GM18858 (cell line): Measurements from ENCODE around the gene GART.
A peak's percentile ranks its signal among the peaks of the same experiment; 100 is the strongest.
"Not testable (repeated sequence)": the region's sequence is repeated elsewhere in the genome, so short reads cannot be mapped to it uniquely, and the experiment has no call there.

ENCODE experiments used
- ATAC-seq: cut with Tn5 transposase; IDR thresholded peaks from one replicate; pipeline ENCODE4 v1.9.1; 2021; ENCODE audit not compliant: unreplicated experiment

The GART gene

DNA sequence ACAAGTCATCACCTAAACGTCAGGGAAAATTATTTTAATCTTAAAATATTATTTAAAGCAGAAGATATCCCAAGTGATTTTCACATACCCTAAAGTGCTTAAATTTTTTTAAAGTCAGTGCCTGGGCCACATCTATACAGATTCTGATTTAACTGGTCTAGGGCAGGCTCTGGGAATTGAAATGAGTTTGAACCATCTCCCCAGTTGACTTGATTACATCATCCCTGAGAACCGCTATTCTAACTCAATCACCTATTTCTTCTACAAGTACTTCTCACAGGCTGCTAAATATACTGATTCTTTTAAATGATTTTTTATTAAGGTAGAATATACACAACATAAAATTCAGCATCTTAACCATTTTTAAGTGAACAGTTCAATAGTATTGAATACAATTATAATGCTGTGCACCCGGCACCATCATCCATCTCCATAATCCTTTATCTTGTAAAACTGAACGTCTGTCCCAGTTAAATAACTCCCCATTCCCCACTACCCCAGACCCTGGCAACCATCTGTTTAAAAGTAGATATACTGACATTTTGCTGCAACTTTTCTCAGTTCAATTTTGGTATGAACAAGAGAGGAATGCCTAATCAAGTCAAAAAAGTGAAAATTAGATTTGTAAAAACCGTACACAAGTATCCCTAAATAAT lies 19.5 kb downstream of the GART start:
- ATAC-seq = no peak

DNA sequence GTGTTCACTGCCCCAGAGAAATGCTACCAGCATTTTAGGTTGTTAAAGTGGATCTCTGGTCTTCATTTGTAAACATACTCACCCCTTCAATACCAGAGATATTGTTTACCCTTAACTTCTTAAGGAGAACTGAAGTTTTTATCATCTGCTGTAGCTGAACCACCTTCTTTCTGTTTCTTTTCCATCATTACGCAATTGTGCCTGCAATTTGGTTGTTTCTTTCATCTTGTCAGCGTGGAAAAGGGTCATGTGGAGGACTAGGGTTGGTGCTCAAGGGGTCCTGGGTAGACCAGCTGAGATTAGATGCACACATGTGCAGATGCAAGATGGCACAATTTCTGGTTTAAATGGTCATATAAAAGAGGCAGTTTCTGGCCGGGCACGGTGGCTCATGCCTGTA lies 23.0 kb downstream of the GART start:
- no peak for ATAC-seq

DNA sequence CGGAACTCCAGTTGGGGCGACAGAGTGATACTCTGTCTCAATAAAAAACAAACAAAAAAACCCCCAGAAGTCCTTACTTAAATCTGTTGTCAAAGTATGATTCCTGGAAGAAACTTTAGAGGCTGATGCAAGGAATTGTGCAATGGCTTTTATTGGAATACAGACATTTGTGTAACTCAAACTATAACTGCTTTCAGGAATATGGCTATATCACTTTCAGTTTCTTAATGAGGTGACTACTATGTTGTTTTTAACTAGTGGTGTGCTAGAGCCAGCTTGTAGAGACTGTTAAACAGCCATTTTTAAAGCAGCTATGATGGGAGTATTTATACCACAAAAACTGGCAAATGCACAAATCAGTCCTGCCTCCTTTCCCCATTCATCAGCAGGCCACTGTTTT lies 27.7 kb downstream of the GART start:
- no peak for ATAC-seq

DNA sequence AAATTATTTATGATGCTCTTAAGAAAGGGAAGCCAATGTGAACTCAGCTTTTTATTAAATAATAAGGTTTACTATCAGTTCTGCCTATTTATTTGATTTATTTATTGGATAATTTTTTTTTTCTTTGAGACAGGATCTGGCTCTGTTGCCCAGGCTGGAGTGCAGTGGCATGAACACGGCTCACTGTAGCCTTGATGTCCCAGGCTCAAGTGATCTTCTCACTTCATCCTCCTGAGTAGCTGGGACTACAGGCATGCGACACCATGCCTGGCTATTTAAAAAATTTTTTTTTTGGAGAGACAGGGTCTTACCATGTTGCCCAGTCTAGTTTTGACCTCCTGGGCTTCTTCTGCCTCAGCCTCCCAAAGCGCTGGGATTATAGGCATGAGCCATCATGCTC lies 29.4 kb downstream of the GART start:
- ATAC-seq = no peak

DNA sequence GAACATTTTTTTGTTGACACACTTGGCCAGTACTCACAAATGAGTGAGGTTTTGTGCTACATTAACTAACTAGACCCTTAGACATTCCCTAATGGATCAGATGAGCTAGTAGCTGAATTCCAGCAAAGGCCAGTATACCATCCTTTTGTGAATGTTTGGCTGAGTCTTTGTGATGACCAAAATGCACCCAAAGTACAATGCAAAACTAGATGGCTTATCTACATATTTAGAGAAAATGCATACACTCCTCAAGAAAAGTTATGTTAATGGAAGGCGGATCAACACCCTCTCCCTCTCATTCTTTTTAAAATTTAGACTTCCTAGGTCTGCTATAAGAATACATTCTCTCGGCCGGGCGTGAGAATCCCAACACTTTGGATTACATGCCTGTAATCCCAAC lies 30.3 kb downstream of the GART start:
- ATAC-seq = no peak

DNA sequence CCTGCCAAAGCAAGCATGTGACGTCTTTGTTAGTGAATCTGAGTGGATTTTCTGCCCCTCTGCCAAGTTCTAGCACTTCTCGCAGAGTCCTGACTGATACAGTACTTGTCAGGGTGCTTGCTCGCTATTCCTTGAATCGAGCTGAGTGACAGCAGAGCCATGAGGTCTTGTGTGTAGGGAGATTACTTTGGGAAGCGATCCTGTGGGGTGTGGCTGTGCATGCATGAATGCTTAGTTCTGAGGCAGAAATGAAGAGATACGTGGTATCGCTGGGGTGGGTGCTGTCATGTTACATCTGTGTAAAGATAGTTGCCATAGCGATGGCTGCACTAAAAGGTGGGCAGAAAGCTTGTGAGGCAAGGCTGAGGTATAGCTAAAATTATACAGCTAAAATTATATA lies 31.1 kb downstream of the GART start:
- no peak for ATAC-seq

DNA sequence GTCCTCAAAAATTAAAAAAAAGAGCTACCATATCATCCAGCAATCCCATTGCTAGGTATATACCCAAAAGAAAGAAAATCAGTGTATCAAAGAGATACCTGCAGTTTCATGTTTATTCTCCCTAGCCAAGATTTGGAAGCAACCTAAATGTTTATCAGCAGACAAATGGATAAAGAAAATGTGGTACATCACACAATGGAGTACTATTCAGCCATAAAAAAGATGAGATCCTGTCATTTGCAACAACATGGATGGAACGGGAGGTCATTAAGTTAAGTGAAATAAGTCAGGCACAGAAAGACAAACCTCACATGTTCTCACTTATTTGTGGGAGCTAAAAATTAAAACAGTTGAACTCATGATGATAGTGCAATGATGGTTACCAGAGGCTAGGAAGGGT lies 34.9 kb downstream of the GART start:
- ATAC-seq = not testable (repeated sequence)

DNA sequence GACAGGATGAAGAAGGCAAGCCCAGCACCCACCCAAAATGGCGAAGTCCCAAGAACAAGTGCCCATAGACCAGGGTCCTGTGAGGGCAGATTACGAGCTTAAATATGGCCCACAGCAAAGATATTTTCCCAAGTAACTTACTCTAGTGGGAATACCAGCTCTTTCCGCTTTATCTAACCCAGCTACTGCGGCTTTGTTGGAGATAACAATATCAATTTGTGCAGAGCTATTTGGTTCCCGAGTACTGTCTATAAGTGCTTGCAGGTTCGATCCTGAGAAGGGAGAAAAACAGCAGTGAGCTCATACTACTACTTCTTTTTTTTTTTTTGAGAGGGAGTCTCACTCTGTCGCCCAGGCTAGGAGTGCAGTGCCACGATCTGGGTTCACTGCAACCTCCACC lies 36.1 kb downstream of the GART start:
- no peak for ATAC-seq

DNA sequence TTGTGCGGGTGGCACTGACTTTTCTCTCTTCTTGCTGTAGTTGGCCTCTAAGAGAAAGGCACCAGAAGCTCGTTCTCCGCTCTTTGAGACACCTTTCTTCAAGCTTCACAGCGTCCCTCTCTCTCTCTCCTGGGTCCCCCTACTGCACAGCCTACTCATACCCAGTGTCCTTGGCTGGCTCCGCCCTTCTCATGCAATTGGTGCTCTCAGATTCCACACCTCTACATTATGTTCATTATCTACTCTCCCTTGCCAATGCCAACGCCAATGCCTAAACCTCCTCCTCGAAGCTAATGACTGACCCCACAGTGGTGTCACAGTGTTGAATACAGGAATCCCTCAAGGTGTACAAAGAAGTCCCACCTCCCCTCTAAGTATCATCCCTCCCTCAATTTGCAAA lies 45.6 kb downstream of the GART start:
- no peak for ATAC-seq

DNA sequence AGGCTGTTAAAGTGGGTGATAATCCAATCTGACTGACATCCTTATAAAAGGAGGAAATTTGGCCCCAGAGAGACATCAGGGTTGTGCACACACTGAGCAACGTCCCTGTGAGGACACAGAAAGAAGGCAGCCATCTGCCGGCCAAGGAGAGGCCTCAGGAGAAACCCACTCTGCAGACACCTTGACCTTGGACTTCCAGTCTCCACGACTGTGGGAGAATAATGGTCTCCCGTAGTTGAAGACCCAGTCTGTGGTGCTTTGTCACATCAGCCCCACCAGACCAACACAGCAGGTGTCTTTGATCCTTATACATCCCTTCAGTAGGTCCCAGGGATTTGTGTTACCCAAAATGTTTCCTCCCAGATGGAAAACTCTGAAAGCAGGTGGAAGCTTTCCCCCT lies 46.2 kb downstream of the GART start:
- ATAC-seq = no peak

DNA sequence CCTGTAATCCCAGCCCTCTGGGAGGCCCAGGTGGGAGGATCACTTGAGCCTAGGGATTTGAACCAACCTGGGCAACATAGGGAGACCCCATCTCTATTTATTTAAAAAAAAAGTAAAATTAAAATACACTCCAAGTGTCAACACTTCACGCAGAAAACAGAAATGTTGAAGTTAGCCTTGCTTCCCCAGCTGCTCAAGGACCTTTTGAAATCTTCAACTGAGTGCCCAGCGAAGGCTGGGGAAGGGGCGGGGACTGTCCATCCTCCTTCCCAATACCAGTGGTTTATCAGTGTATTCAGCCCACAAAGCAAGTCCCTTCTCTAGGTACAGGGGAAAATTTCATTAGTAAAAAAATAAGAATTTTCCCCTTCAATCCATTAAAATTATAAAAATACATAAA lies 48.2 kb downstream of the GART start:
- no peak for ATAC-seq

DNA sequence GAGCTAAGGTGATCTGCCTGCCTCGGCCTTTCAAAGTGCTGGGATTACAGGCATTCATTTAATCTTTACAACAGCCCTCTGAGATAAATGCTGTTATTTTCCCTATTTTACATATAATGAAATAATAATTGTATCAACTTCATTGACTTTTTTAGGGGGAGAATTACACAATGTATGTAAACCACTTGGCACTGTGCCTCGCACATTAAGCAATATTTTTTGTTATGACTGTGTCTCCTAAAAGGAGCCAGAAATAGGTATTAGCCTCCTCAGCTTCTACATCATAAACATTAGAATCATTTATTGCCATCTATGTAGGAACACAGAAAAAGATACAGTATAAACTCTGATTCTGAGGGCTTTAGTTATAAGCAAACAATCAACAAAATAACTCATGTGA lies 49.3 kb downstream of the GART start:
- no peak for ATAC-seq

DNA sequence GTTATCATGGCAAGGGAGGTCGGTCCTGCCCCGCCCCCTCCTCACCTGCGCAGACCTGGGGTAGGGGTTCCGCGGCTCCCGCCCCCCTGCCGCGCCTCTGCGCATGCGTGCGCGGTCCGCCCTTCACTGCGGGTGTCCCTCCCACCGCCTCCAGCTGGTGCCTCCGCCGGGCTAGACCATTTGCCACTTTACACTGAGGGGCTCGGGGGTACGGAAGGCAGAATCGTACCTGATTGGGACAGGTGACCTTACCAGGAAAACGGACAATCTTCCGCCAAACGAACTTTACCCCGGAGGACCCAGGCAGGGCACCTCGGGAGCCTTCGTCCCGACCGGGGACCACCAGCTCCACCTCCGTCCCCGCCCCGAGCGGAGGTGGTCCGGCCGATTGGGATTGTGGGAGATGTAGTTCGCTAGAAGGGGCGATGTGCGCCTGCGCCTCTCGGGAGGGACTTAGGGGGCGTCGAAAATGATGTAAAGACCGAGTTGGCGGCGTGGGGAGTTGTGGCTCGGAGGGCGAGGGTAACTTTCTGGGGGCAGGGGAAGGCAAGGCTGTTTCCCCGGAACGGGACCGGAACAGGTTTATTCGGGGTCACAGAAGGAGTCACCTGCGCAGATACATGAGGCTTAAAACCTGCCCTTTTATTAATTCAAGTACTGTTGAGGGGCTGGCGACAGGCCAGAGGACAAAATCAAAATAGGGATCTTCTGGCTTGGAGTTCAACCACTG lies 50.4 kb downstream of the GART start, which contains the start of gene DNAJC28:
DNAJC28 (minus strand) TSS at position 344 of the 730 bp plus-strand sequence. CDS start 2,323 bp downstream, outside the sequence.
- peak; percentile 95 for ATAC-seq

DNA sequence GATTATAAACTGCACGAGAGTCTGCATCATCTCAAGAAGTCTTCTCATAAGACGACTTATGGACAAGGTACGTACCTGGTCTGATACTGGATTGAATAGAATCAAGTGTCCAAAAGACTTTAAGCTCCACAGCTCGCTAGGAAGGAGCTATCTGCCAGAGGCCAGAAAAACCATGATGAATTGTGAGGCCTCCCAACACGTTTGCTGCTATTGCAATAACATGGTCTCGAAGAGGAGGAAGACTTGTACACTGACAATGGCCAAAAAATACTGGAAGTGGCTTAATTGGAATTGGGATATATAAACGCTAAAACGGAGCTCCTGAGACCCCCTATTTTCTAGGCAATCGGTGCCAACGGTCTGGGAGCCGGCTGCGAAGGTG lies 50.9 kb downstream of the GART start:
- ATAC-seq = no peak

DNA sequence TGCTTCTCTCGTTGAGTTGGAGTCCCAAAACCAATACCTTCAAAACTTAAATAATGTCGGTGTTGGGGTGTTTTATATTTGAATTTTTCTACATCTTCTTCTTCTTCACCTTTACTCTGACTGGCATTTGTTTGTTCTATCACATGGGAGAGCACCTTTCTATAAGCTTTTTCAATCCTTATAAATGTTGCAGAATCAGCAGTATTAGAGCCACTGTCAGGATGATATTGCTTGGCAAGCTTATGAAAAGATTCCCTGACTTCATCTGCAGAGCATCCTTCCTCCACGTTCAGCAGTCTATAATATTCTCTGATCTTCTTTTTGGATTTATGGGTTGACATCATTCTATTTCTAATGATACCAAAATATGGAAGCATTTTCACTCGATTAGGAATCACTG lies 53.0 kb downstream of the GART start:
- ATAC-seq = no peak

DNA sequence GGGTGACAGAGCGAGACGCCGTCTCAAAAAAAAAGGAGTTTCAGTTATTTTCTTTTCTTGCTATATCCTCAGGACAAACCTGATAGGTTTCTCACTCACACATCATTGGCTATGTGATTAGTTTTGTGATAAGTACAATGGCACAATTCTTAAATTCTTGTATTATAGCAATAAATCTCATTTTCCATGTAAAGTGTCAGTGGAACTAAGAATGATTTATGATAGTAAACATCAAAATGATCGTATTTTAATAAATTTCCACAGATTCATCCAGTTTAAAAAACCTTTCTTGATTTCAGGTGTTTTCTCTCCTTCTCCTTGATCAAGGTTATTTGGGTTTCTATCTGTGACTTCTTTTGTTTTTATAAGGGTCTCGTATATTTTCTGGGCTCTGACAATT lies 53.9 kb downstream of the GART start:
- no peak for ATAC-seq

DNA sequence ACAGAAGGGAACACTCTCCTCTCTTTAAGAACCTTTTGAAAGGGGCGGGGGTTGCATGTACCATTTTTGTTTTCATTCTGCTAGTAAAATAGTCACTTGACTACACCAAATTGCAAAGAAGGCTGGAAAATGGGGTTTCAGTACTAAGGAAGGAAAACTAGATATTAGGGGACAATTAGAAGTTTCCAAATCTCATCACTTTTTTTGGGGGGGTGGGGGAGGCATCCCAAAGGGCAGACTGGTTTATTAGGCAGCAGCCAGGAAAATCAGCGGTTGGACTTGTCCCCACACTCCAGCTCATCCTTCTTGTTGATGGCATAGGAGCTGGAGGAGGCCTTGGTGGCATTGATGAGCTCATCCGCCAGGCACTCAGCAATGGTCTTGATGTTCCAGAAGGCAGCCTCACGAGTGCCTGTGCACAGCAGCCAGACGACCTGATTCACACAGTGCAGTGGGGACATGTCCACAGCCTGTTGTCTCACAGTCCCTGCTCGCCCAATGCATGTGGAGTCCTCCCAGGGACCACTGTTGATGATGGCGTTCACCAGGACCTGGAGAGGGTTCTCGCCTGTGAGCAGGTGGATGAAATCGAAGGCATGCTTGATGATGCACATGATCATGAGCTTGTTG lies 60.5 kb downstream of the GART start:
- no peak for ATAC-seq

DNA sequence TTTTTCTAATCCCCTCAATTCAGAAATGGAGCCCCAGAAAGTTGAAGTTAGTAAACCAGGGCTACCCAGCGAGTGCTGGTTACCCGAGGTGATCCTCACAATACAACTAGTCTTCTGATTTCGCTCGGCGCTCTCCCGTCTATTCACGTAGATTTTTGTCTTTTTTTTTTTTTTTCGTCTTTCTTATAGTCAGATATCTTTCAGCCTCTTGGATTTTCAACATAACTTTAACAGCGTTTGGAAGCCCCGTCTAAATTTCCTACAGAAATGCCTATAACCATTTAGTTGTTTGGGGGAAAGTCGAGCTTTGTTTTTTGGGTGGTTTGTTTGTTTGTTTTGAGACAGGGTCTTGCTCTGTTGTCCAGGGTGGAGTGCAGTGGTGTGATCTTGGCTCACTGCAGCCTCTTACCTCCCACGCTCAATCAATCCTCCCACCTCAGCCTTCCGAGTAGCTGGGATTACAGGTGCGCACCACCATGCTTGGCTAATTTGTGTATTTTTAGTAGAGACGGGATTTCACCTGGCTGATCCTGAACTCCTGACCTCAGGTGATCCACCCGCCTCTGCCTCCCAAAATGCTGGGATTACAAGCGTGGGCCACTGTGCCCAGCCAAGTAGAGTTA lies 61.3 kb downstream of the GART start:
- ATAC-seq = no peak

DNA sequence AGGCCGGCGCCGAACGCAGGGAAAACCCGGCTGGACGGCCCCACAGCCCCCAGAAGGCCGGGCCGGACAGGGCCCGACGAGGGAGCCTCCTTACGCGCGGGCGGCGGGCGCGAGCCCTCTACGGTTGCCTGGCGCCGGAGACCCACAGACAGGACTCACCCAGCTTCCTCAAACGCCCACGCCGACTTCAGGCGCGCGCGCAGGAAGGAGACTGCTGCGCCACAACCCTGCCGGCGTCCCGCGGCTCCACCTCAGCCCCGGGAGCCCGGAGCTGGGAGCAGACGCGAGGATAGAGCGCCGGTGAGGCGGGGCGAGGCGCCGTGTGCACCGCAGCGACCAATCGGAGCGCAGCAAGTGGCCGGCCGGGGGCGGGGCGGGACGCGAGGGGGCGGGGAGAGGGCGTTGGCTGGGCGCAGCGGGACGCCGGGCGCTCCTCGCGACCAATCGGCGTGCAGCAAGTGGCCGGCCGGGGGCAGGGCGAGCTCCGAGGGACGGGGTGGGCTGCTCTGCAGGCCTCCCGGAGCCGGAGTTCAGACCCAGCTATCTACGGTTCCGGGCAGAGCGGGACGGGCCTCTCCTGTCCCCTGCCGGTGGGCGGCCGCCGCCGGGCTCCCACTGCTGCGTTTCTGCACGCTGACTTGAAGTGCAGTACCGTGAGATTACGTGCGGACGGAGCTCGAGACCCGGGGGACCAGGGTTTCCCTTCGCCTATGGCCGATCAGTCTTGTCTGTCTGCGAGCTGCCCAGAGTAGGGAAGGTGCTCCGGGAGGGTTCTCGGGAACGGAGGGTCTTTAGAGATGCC lies 62.0 kb downstream of the GART start, which contains the start of gene TMEM50B:
TMEM50B (minus strand) TSS at position 296 of the 802 bp plus-strand sequence. CDS start 11,089 bp downstream, outside the sequence.
- ATAC-seq = peak; percentile 72

DNA sequence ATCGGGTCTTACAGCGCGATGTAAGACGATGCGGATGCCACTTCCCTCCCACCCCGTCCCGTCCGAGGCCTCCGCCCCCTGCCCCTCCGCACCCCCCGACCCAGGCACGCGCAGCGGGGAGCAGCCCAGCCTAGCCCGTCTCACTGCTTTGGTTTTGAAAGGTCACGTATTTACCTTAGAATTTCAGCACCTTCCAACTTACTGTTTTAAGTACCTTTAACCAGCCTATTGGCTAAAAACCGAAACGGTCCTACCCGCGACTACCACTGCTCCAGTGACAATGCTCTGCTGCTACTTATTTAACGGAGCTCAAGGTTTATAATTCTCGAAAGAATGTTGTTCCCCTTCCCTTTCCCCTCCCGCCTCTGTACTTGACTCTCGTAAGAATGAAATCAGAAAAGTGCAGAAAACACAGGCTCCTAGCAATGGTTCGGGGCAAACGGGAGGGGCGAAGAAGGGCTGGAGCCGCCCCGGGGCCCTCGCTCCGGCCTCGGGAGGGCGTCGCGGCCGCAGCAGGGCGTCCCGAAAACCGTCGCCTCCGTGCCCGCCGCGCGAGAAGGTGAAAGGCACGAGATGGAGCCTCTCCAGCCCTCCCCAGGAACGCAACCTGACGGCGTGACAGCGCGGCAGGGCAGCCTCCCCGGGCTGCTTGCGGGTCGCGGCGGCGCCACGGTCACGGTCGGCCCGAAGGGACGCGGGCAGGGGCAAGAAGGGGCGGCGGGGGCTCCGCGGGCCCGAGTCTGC lies 62.8 kb downstream of the GART start:
- peak; percentile 8 for ATAC-seq
